ENCODE results near the gene LRRC46. TPM values are rescaled to one million over a fixed set of nuclear protein-coding genes. Genes with fewer than 3 reads are reported as not detected.

The LRRC46 gene
- total RNA-seq, 1 experiment from 2014 or later, result 0.44 TPM

DNA sequence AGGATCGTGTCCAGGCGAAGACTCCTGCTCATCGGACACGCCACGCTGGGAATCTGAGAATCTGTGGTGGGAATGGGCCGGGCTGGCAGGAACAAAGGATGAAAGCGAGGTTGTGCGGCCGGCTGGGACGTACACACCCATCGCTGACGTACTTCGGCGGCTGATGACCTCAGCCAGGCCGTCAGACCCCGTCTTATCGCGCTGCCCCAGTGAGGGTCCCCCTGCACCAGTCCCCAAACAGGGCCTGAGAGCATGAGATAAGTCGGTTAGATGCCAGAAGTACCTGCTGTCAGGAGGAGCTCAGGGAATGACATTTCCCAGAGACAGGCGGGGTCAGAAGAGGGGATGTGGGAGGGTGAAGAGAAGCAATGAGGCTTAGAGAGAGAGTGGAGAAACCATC lies 35.5 kb downstream of the LRRC46 start:
- H3K27ac ChIP-seq (ENCODE audit: low read length), result no peak overlapping the region
- no peaks in the 10 kb centered on the region for H3K27me3 ChIP-seq (ENCODE audit: low read length)
- no peaks in the 10 kb centered on the region for H4K20me1 ChIP-seq (ENCODE audit: low read length)
- no peaks in the 10 kb centered on the region for H3K9me3 ChIP-seq (ENCODE audit: low read length)
- TF ChIP-seq, protein P1, sequence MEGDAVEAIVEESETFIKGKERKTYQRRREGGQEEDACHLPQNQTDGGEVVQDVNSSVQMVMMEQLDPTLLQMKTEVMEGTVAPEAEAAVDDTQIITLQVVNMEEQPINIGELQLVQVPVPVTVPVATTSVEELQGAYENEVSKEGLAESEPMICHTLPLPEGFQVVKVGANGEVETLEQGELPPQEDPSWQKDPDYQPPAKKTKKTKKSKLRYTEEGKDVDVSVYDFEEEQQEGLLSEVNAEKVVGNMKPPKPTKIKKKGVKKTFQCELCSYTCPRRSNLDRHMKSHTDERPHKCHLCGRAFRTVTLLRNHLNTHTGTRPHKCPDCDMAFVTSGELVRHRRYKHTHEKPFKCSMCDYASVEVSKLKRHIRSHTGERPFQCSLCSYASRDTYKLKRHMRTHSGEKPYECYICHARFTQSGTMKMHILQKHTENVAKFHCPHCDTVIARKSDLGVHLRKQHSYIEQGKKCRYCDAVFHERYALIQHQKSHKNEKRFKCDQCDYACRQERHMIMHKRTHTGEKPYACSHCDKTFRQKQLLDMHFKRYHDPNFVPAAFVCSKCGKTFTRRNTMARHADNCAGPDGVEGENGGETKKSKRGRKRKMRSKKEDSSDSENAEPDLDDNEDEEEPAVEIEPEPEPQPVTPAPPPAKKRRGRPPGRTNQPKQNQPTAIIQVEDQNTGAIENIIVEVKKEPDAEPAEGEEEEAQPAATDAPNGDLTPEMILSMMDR (conservative IDR thresholded peaks at IDR 0.05; ENCODE audit: low read depth, low read length), result no peak
- TF ChIP-seq EZH2 (IDR thresholded peaks at IDR 0.05; ENCODE audit: low read length, unreplicated experiment), result no peak
- no peak for TF ChIP-seq EZH2phosphoT487 (IDR thresholded peaks at IDR 0.05; ENCODE audit: borderline replicate concordance, low read length)
- no peak overlapping the region for H2AFZ ChIP-seq (ENCODE audit: low read length)
- H3K36me3 ChIP-seq (ENCODE audit: low read depth, low read length), result no peaks in the 10 kb centered on the region
- H3K4me1 ChIP-seq (ENCODE audit: insufficient read depth, low read length), result peaks cover 28% of the 10 kb centered on the region
- no TSS peak for BruUV-seq (replicated peaks)
- ATAC-seq (no peak), DNase-seq (no peak)
- intact Hi-C loops (cut with micrococcal nuclease), result no loop called here
- H3K9me2 ChIP-seq (replicated peaks; ENCODE audit: low read length), result no peaks in the 10 kb centered on the region
- no peaks in the 10 kb centered on the region for H3K79me2 ChIP-seq (ENCODE audit: low read length)
- H3F3A ChIP-seq (ENCODE audit: low read length, unreplicated experiment), result peaks cover 6% of the 10 kb centered on the region
- no peak overlapping the region for H3K4me3 ChIP-seq (ENCODE audit: low read length)
- no peak overlapping the region for H3K9ac ChIP-seq (ENCODE audit: low read length)
- ChIA-PET CTCF (no interaction called here), POLR2A (ENCODE audit: unreplicated experiment) (no interaction called here)
- no peak overlapping the region for H3K4me2 ChIP-seq (ENCODE audit: low read length)

- no peak overlapping the region for H3K4me2 ChIP-seq (ENCODE audit: low read length)
- H3K27ac ChIP-seq (ENCODE audit: low read length), result no peak overlapping the region
- H2AFZ ChIP-seq (ENCODE audit: low read length), result no peak overlapping the region
- no peak overlapping the region for H3K9ac ChIP-seq (ENCODE audit: low read length)
- H3K4me3 ChIP-seq (ENCODE audit: low read length), result no peak overlapping the region
- ChIA-PET CTCF (no interaction called here), POLR2A (ENCODE audit: unreplicated experiment) (no interaction called here)
- no peak for TF ChIP-seq EZH2phosphoT487 (IDR thresholded peaks at IDR 0.05; ENCODE audit: borderline replicate concordance, low read length)
- TF ChIP-seq, protein P1 (conservative IDR thresholded peaks at IDR 0.05; ENCODE audit: low read depth, low read length), result no peak
- no peak for TF ChIP-seq EZH2 (IDR thresholded peaks at IDR 0.05; ENCODE audit: low read length, unreplicated experiment)
- no TSS peak for BruUV-seq (replicated peaks)
- ATAC-seq (no peak), DNase-seq (no peak)
- no peaks in the 10 kb centered on the region for H3K9me2 ChIP-seq (replicated peaks; ENCODE audit: low read length)
- H3K4me1 ChIP-seq (ENCODE audit: insufficient read depth, low read length), result peaks cover 21% of the 10 kb centered on the region
- H3K27me3 ChIP-seq (ENCODE audit: low read length), result no peaks in the 10 kb centered on the region
- no peaks in the 10 kb centered on the region for H4K20me1 ChIP-seq (ENCODE audit: low read length)
- peaks cover 6% of the 10 kb centered on the region for H3F3A ChIP-seq (ENCODE audit: low read length, unreplicated experiment)
- H3K79me2 ChIP-seq (ENCODE audit: low read length), result no peaks in the 10 kb centered on the region
- intact Hi-C loops (cut with micrococcal nuclease), result no loop called here
- no peaks in the 10 kb centered on the region for H3K9me3 ChIP-seq (ENCODE audit: low read length)
- no peaks in the 10 kb centered on the region for H3K36me3 ChIP-seq (ENCODE audit: low read depth, low read length)
These were observed 36.5 kb downstream of the LRRC46 start for GRCh38 chr17:47867813-47868533.

DNA sequence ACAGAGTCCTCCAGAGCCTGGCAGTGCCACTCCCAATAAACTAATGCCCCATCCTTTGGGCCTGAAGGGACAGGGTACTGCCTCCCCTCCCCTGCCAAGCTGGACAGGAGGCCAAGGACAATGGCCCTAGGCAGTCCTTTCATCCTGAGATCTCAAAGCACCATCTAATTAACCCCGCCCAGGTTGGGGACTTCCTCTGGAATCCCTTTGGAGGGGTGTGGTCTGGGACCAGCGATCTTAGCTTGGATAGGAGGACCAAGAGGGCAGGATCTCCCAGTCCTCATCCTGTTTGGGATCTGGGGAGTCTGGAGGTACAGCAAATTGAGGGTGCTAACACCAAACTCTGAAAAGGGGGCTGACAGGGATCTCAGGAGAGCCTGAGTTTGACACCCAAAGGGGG lies 37.6 kb downstream of the LRRC46 start:
- POLR2A ChIA-PET (ENCODE audit: unreplicated experiment), result no interaction called here

More for the DNA sequence above, 37.6 kb downstream of the LRRC46 start:
- ATAC-seq (no peak), DNase-seq (no peak)
- Histone ChIP-seq H4K20me1 (ENCODE audit: low read length) (no peaks in the 10 kb centered on the region), H3F3A (ENCODE audit: low read length, unreplicated experiment) (peaks cover 4% of the 10 kb centered on the region), H3K4me1 (ENCODE audit: insufficient read depth, low read length) (peaks cover 15% of the 10 kb centered on the region), H3K4me2 (ENCODE audit: low read length) (no peak overlapping the region), H3K27me3 (ENCODE audit: low read length) (no peaks in the 10 kb centered on the region), H3K79me2 (ENCODE audit: low read length) (no peaks in the 10 kb centered on the region), H3K9me3 (ENCODE audit: low read length) (no peaks in the 10 kb centered on the region), H3K9me2 (replicated peaks; ENCODE audit: low read length) (no peaks in the 10 kb centered on the region), H3K36me3 (ENCODE audit: low read depth, low read length) (no peaks in the 10 kb centered on the region), H3K9ac (ENCODE audit: low read length) (no peak overlapping the region), H3K27ac (ENCODE audit: low read length) (no peak overlapping the region), H2AFZ (ENCODE audit: low read length) (no peak overlapping the region), H3K4me3 (ENCODE audit: low read length) (no peak overlapping the region)
- CTCF ChIA-PET, result interaction anchor here (0.6 kb wide), 1 partner anchor 88 kb away, joined by 3 read pairs; the partner anchor contains the start of gene PRR15L
- no peak for TF ChIP-seq EZH2phosphoT487 (IDR thresholded peaks at IDR 0.05; ENCODE audit: borderline replicate concordance, low read length)
- no peak for TF ChIP-seq EZH2 (IDR thresholded peaks at IDR 0.05; ENCODE audit: low read length, unreplicated experiment)
- TF ChIP-seq, protein P1 (conservative IDR thresholded peaks at IDR 0.05; ENCODE audit: low read depth, low read length), result no peak
- intact Hi-C loops (cut with micrococcal nuclease), result no loop called here
- no TSS peak for BruUV-seq (replicated peaks)

Measured in PC-3 (cell line).